K562 (cell line): Measurements from ENCODE around the gene COLEC12. TPM values are rescaled to one million over a fixed set of nuclear protein-coding genes. Genes with fewer than 3 reads are reported as not detected.
A peak's percentile ranks its signal among the peaks of the same experiment; 100 is the strongest.

ENCODE experiments used
- ATAC-seq: fragments of 200-7000 bp; cut with Tn5 transposase; 3 replicates; pipeline ENCODE4 v1.9.1; 2020; ENCODE audit warnings: moderate library complexity
- BruUV-seq: library from RNA; stranded (reverse); fragments of 400-500 nt; replicated peaks from 2 replicates; lab custom pipeline; 2021; lab: Mats Ljungman, UMichigan
- CTCF ChIA-PET: fragments of 300-600 bp; formaldehyde crosslinking; extraction: SDS; loops from one replicate; lab custom pipeline; 2021; ENCODE audit warnings: low intra/inter-chr PET ratio; lab: Yijun Ruan, JAX
- POLR2A ChIA-PET: fragments of 300-600, 350-650 bp; sonication (Branson Sonifier 250); formaldehyde crosslinking; extraction: SDS; loops from one replicate; lab custom pipeline; 2021; ENCODE audit warnings: antibody characterized with exemption, inconsistent platforms; lab: Yijun Ruan, JAX
- DNase-seq, 4 experiments: peaks; one replicate each; pipeline versions ENCODE4 v3.0.0 to v3.0.0-alpha.2; 2011 to 2018; ENCODE audit warnings: low spot score in 3 of 4, mixed read lengths in 3 of 4; ENCODE audit errors: extremely low read depth in 1 of 4
- FAIRE-seq: peaks from 2 replicates; lab custom pipeline; 2011; peaks lifted over from hg19 to GRCh38; lab: Jason Lieb, UNC
- H2AFZ ChIP-seq: 2 replicates; pipeline ENCODE4 v1.6.0; 2011; ENCODE audit warnings: low read depth, low read length, control low read depth, inconsistent platforms
- H3K27ac ChIP-seq: fragments of 200-600 bp; 3 replicates; pipeline ENCODE4 v1.8.0; 2011; ENCODE audit warnings: low read depth, mild to moderate bottlenecking, control low read depth, inconsistent platforms, low read length, moderate library complexity, mixed read lengths; ENCODE audit errors: extremely low read depth
- H3K27me3 ChIP-seq, 2 experiments: fragments of 300-600 bp in 1 of 2; 2 replicates in 1 of 2; 3 replicates in 1 of 2; pipeline versions ENCODE4 v1.6.0 to v1.8.0; 2011; ENCODE audit warnings: inconsistent platforms in 2 of 2, low read length in 2 of 2, mild to moderate bottlenecking in 1 of 2, mixed read lengths in 1 of 2, moderate library complexity in 1 of 2; ENCODE audit not compliant: control insufficient read depth in 2 of 2, insufficient read depth in 2 of 2
- H3K36me3 ChIP-seq: fragments of 300-600 bp; 3 replicates; pipeline ENCODE4 v1.8.0; 2011; ENCODE audit warnings: mild to moderate bottlenecking, low read length, inconsistent platforms; ENCODE audit not compliant: control insufficient read depth, insufficient read depth
- H3K4me1 ChIP-seq, 2 experiments: fragments of 200-600 bp in 1 of 2; replicated peaks in 1 of 2; 2 replicates in 1 of 2; 3 replicates in 1 of 2; pipeline versions ENCODE4 v1.5.1 to v1.8.0; 2011; ENCODE audit warnings: inconsistent platforms in 2 of 2, low read length in 2 of 2, mild to moderate bottlenecking in 1 of 2, mixed read lengths in 1 of 2, moderate library complexity in 1 of 2; ENCODE audit not compliant: control insufficient read depth in 2 of 2, insufficient read depth in 2 of 2
- H3K4me2 ChIP-seq: 2 replicates; pipeline ENCODE4 v1.6.1; 2011; ENCODE audit warnings: low read length, control low read depth, inconsistent platforms, mixed read lengths; ENCODE audit not compliant: insufficient read depth
- H3K4me3 ChIP-seq: fragments of 200-600 bp; sonication (generic), shearing (Covaris generic); 2 replicates; pipeline ENCODE4 v1.5.1; 2016; ENCODE audit warnings: control low read depth, inconsistent platforms
- H3K79me2 ChIP-seq: fragments of 200-600 bp; 3 replicates; pipeline ENCODE4 v1.8.0; 2011; ENCODE audit warnings: low read length, inconsistent platforms; ENCODE audit not compliant: control insufficient read depth, insufficient read depth
- H3K9ac ChIP-seq, 2 experiments: 2 replicates each; pipeline versions ENCODE4 v1.6.0 to v1.6.1; 2011; ENCODE audit warnings: low read depth in 2 of 2, low read length in 2 of 2, control low read depth in 1 of 2, inconsistent platforms in 1 of 2, mild to moderate bottlenecking in 1 of 2, mixed read lengths in 1 of 2; ENCODE audit not compliant: insufficient read depth in 1 of 2
- H3K9me1 ChIP-seq: one replicate; pipeline ENCODE4 v1.6.0; 2011; ENCODE audit warnings: inconsistent platforms, mild to moderate bottlenecking, low read length, moderate library complexity; ENCODE audit not compliant: control insufficient read depth, insufficient read depth
- H3K9me3 ChIP-seq: replicated peaks from 2 replicates; pipeline ENCODE4 v1.5.1; 2011; ENCODE audit warnings: low read depth, low read length, inconsistent platforms; ENCODE audit not compliant: control insufficient read depth, insufficient read depth
- H4K20me1 ChIP-seq: replicated peaks from 2 replicates; pipeline ENCODE4 v1.6.1; 2011; ENCODE audit warnings: low read length, inconsistent platforms, mixed read lengths; ENCODE audit not compliant: control insufficient read depth, insufficient read depth
- CREB3L1 ChIP-seq: fragments of 450-650 bp; IDR thresholded peaks from 2 replicates; pipeline ENCODE4 v1.6.1; 2014; ENCODE audit warnings: low read depth, mild to moderate bottlenecking, moderate library complexity, borderline replicate concordance
- CTBP1 ChIP-seq: fragments of 450-650 bp; IDR thresholded peaks from 2 replicates; pipeline ENCODE4 v1.6.1; 2016; ENCODE audit warnings: borderline replicate concordance
- MAFG ChIP-seq: fragments of 450-650 bp; conservative IDR thresholded peaks from 2 replicates; pipeline ENCODE4 v1.6.1; 2016; ENCODE audit warnings: missing genetic modification characterization, missing compliant biosample characterization
- NCOA2 ChIP-seq, 2 experiments: fragments of 450-650 bp; IDR thresholded peaks; 2 replicates each; pipeline ENCODE4 v1.6.1; 2018; ENCODE audit warnings: mild to moderate bottlenecking in 2 of 2, moderate library complexity in 1 of 2; ENCODE audit not compliant: partially characterized antibody in 2 of 2
- NRF1 ChIP-seq, 2 experiments: fragments of 450-650 bp; IDR thresholded peaks in 1 of 2; conservative IDR thresholded peaks in 1 of 2; 2 replicates each; pipeline ENCODE4 v1.6.1; 2014; ENCODE audit warnings: mild to moderate bottlenecking in 2 of 2
- POLR2AphosphoS5 ChIP-seq: IDR thresholded peaks from 2 replicates; pipeline ENCODE4 v1.6.1; 2011; ENCODE audit warnings: mild to moderate bottlenecking, low read depth, low read length, moderate library complexity; ENCODE audit not compliant: control insufficient read depth, insufficient read depth
- RFX5 ChIP-seq: IDR thresholded peaks from 2 replicates; pipeline ENCODE4 v1.6.1; 2011; ENCODE audit warnings: low read depth, mild to moderate bottlenecking, improper control_type of control experiment, low read length
- RUNX1 ChIP-seq: sonication (generic); IDR thresholded peaks from 2 replicates; pipeline ENCODE4 v1.6.1; 2016; ENCODE audit warnings: antibody characterized with exemption, low read depth
- SOX6 ChIP-seq: fragments of 450-650 bp; IDR thresholded peaks from 2 replicates; pipeline ENCODE4 v1.6.1; 2014; ENCODE audit warnings: mild to moderate bottlenecking
- STAG1 ChIP-seq: sonication (generic); formaldehyde crosslinking; IDR thresholded peaks from 2 replicates; pipeline ENCODE4 v1.5.0; 2020; ENCODE audit warnings: missing genetic modification reagents, borderline replicate concordance
- TCFL5 ChIP-seq: fragments of 250-450 bp; sonication (Bioruptor Pico); conservative IDR thresholded peaks from 2 replicates; pipeline ENCODE4 v1.6.1; 2021; ENCODE audit warnings: mild to moderate bottlenecking, moderate library complexity, matching md5 sums
- TEAD1 ChIP-seq, 2 experiments: fragments of 450-650 bp in 1 of 2; sonication (generic) in 1 of 2; formaldehyde crosslinking; IDR thresholded peaks; 2 replicates each; pipeline versions ENCODE4 v1.4.0 to v1.8.0; 2020 to 2022; ENCODE audit warnings: mild to moderate bottlenecking in 2 of 2, missing genetic modification reagents in 1 of 2
- ZNF212 ChIP-seq: fragments of 450-650 bp; formaldehyde crosslinking; IDR thresholded peaks from 2 replicates; pipeline ENCODE4 v1.4.0; 2020; ENCODE audit warnings: mild to moderate bottlenecking
- ZSCAN32 ChIP-seq: fragments of 450-650 bp; formaldehyde crosslinking; IDR thresholded peaks from 2 replicates; pipeline ENCODE4 v1.4.0; 2020; ENCODE audit warnings: mild to moderate bottlenecking, moderate library complexity
- WGBS: fragments of 100-300 bp; shearing (Covaris generic); methylation state at CpG from one replicate; pipeline ENCODE4 v1.1.6; 2016; ENCODE audit warnings: low coverage, mixed read lengths; ENCODE audit not compliant: insufficient coverage; ENCODE audit errors: missing lambda C conversion rate; 5-methylcytosine and 5-hydroxymethylcytosine counted together
- in situ Hi-C: fragments of 300-500 bp; cut with MboI; formaldehyde crosslinking; loops from 4 replicates; pipeline ENCODE4 v1.15.0; 2018; ENCODE audit warnings: inconsistent platforms, mixed read lengths
- intact Hi-C: fragments of 100-400 bp; cut with micrococcal nuclease; formaldehyde crosslinking; loops from 2 replicates; pipeline ENCODE4 v1.14.2; 2022
- polyA plus RNA-seq, 8 experiments: library from polyadenylated mRNA; depleted of rRNA in 4 of 8; stranded (reverse) in 5 of 8; unstranded in 3 of 8; fragments of >200 nt; fragmentation: Nextera tagmentation in 2 of 8; fragmentation: Illumina TruSeq in 1 of 8; extraction: Ambion mirVana in 2 of 8; extraction: Trizol in 1 of 8; gene quantifications; 2 replicates each; pipeline versions ENCODE4 v1.2.1 to v1.2.3, GENCODE V29; 2011 to 2014; ENCODE audit warnings: inconsistent platforms in 1 of 8, missing spikeins in 1 of 8
- total RNA-seq, 7 experiments: library from RNA; depleted of rRNA in 6 of 7; stranded (reverse); fragments of >200 nt in 6 of 7; fragmentation: Illumina TruSeq in 2 of 7; extraction: Trizol in 2 of 7; gene quantifications; 2 replicates each; pipeline versions ENCODE4 v1.2.1 to v1.2.3, GENCODE V29; 2011 to 2021; ENCODE audit warnings: low replicate concordance in 1 of 7

Gene COLEC12
- total and polyA plus RNA-seq, 9 of the 15 experiments (the other 6 are each of a cell fraction or from before 2014, with no cell fraction given), result 0.04 TPM; not detected in 8

- no peaks in the 10 kb centered on the region for H4K20me1 ChIP-seq
- CTCF ChIA-PET, result no interaction called here
- TF ChIP-seq ZNF212 (CRISPR knock-in tag) (no peak), NRF1 (conservative IDR thresholded peaks at IDR 0.05 in 1 of 2, IDR thresholded peaks at IDR 0.05 in 1 of 2) (0 out of 4 replicates have a peak, but pooled peaks of 1 of the 2 experiments have one; percentile 16), POLR2AphosphoS5 (no peak)
- no peaks in the 10 kb centered on the region for H3K9me3 ChIP-seq
- H3K27me3 ChIP-seq, result peaks cover 30 to 52% of the 10 kb centered on the region in 2 experiments
- DNase-seq (no peak), ATAC-seq (no peak), FAIRE-seq (no peak)
- no peak overlapping the region for H3K4me2 ChIP-seq
- POLR2A ChIA-PET, result interaction anchor here (1.7 kb wide), 1 partner anchor 112 kb away, joined by 4 read pairs; the partner anchor contains the start of gene THOC1
- no peak overlapping the region for H3K27ac ChIP-seq
- H3K79me2 ChIP-seq, result no peaks in the 10 kb centered on the region
- H3K4me1 ChIP-seq, result no peaks in the 10 kb centered on the region; a peak in 1 of 5 replicates
- no peak overlapping the region for H3K9ac ChIP-seq
- no peak overlapping the region for H3K4me3 ChIP-seq
- no peak overlapping the region for H2AFZ ChIP-seq
- intact Hi-C loops (no loop called here), in situ Hi-C loops (no loop called here)
- BruUV-seq, result no TSS peak
- H3K36me3 ChIP-seq, result no peaks in the 10 kb centered on the region
- WGBS, result 2% methylated on average over 10 of the region's 10 CpGs
- H3K9me1 ChIP-seq, result no peaks in the 10 kb centered on the region
These were observed 120.7 kb downstream of the COLEC12 start for GRCh38 chr18:379681-380330.

- intact Hi-C loops, result no loop called here
- BruUV-seq, result no TSS peak
- ChIA-PET POLR2A (interaction anchor here (1.2 kb wide), 1 partner anchor 15 kb away, joined by 5 read pairs; no protein-coding TSS in a partner anchor), CTCF (no interaction called here)
- TF ChIP-seq SOX6, result no peak
- no peak for TF ChIP-seq MAFG (tag)
- TF ChIP-seq CREB3L1, result no peak
- TF ChIP-seq RFX5, result no peak
- no peak for TF ChIP-seq NCOA2 (IDR thresholded peaks at IDR 0.05; ENCODE audit: partially characterized antibody in 2 of 2)
- no peak for TF ChIP-seq STAG1 (CRISPR knock-in tag)
- TF ChIP-seq RUNX1, result no peak
- no peak for TF ChIP-seq CTBP1
- no peak for TF ChIP-seq TCFL5 (CRISPR knock-in tag)
- TF ChIP-seq TEAD1 (CRISPR knock-in tag; IDR thresholded peaks at IDR 0.05), result no peak
- TF ChIP-seq ZSCAN32 (CRISPR knock-in tag), result no peak
- Histone ChIP-seq H3K4me1 (no peaks in the 10 kb centered on the region; a peak in 1 of 5 replicates), H3K79me2 (no peaks in the 10 kb centered on the region), H3K4me3 (no peak overlapping the region), H3K36me3 (no peaks in the 10 kb centered on the region), H2AFZ (no peak overlapping the region), H3K27me3 (peaks cover 42 to 58% of the 10 kb centered on the region in 2 experiments), H3K4me2 (no peak overlapping the region), H3K9ac (no peak overlapping the region), H4K20me1 (no peaks in the 10 kb centered on the region), H3K9me3 (no peaks in the 10 kb centered on the region), H3K9me1 (no peaks in the 10 kb centered on the region), H3K27ac (no peak overlapping the region)
- FAIRE-seq (no peak), ATAC-seq (no peak), DNase-seq (no peak)
- under 1% methylated on average over 8 of the region's 8 CpGs for WGBS
- in situ Hi-C loops, result no loop called here
These were observed 122.4 kb downstream of the COLEC12 start for GRCh38 chr18:378079-378478.
